SHP77 (cell line): ENCODE measurements around the gene ARRB1.
"Not testable (repeated sequence)": the region's sequence is repeated elsewhere in the genome, so short reads cannot be mapped to it uniquely, and the experiment has no call there.

Experiments
- DNase-seq, 2 experiments: peaks; one replicate each; lab custom pipeline; 2025; lab: John Stamatoyannopoulos, UW

The ARRB1 gene

GRCh38 chr11:75371949-75372876 lies 20.8 kb upstream of the ARRB1 start:
- DNase-seq, result peak; percentile 23 to 45

- no peak for DNase-seq
Measured at GRCh38 chr11:75369560-75370255, 18.2 kb upstream of the ARRB1 start.

- not testable (repeated sequence) for DNase-seq
Measured at GRCh38 chr11:75366826-75367225, 15.4 kb upstream of the ARRB1 start.

DNA sequence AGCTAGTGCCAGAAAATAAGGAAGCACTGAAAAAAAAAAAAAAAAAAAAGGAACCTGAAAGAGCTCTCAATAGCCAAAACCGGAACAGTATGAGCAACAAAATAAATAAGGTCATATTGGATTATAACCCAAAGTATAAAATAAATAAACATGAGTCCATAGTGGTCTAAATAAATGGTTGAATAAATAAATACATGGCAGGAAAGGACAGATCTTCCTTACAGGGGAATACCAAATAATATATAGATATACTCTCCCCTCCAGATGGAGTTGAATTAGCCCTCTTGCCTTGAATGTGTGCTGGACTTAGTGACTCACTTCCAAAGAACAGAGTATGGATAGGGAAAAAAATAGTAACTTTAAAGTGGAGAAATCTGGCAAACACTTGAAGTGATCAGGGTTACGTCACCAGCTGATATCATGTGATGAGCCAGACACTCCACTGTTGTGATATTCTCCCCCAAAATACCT lies 14.3 kb upstream of the ARRB1 start:
- DNase-seq, result no peak

DNA sequence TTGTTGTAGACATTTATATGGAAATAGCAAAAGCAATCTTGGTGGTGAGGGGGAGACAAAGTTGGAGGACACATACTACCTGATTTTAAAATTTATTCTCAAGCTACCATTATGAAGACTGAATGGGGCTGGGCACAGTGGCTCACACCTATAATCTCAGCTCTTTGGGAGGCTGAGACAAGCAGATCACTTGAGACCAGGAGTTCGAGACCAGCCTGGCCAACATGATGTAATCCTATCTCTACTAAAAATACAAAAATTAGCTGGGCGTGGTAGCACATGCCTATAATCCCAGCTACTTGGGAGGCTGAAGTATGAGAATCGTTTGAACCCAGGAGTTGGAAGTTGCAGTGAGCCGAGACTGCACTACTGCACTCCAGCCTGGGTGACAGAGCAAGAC lies 10.8 kb upstream of the ARRB1 start:
- DNase-seq, result not testable (repeated sequence)

GRCh38 chr11:75356613-75357012 lies 5.2 kb upstream of the ARRB1 start:
- no peak for DNase-seq

GRCh38 chr11:75355051-75355450 lies 3.6 kb upstream of the ARRB1 start:
- DNase-seq, result no peak

- no peak for DNase-seq
Measured at GRCh38 chr11:75352588-75353206, 1.2 kb upstream of the ARRB1 start.

- peak; percentile 41 to 78 for DNase-seq
Measured at GRCh38 chr11:75351791-75352587, 528 bp upstream of the ARRB1 start.

DNA sequence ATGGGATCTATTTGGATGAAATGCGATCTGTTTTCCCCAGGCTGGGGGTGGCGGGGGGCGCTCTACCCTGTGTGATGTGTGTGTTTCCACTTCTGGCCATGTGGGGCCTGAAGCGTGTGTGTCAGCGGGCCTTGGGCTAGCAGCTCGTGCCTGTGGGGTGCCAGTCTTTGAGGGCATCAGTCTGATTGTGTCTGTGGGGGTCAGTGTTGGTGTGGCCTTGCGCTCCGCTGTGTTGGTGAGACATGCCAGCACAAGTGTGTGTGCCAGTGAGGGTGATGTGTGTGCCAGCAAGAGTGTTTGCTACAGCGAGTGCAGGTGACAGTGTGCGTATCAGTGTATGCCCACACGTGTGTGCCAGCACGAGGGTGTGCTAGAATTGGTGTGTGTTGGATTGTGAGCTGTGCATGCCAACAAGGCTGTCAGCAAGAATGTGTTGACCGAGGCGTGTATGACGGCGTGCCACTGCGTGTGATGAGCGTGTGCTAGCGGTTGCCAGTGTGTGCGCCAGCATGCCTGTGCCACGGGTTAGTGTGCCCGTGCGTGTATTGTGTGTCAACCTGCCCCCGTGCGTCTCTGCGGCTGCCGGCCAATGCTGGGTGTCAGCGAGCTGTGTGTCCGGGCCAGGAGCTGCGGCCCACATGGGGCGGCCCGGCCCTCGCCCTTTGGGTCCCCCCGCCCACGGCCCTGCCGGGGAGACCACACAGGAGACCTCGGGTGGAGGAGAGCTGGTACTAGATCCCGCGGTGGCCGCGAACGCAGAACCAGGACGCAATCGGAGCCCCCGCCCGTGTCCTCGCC lies 519 bp downstream of the ARRB1 start:
- peak in 1 of 2 experiments; percentile 51 for DNase-seq

DNA sequence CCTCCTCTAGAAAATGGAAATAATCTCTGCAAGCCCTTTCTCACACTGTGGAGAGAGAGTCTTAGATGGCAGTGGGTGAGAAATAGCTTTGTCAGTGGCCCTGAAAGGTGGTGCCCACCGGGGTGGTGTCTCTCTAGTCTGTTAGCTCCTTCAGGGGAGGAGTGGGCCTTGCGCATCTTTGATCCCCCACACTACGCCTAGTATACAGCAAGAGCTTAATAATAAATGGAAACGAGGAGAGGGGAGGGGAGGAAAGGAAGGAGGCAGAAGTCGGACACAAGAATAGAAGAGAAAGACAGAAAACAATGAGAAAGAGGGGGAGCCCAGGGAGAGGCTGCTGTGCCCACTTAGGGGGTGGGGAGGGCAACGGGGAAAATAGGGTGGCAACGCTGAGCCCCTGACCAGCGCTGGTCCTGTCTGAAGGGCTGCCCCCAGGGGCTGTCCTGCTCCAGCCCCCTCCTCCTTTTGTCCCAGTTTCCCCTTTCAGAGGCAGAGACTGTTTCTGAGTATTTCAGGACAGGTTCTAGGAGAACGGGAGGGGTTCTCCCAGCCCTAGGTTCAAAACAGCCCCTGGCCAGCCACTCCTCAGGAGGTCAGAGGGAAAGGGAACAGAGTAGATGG lies 1.2 kb downstream of the ARRB1 start:
- DNase-seq, result no peak

GRCh38 chr11:75349521-75350116 lies 1.8 kb downstream of the ARRB1 start:
- no peak for DNase-seq

DNA sequence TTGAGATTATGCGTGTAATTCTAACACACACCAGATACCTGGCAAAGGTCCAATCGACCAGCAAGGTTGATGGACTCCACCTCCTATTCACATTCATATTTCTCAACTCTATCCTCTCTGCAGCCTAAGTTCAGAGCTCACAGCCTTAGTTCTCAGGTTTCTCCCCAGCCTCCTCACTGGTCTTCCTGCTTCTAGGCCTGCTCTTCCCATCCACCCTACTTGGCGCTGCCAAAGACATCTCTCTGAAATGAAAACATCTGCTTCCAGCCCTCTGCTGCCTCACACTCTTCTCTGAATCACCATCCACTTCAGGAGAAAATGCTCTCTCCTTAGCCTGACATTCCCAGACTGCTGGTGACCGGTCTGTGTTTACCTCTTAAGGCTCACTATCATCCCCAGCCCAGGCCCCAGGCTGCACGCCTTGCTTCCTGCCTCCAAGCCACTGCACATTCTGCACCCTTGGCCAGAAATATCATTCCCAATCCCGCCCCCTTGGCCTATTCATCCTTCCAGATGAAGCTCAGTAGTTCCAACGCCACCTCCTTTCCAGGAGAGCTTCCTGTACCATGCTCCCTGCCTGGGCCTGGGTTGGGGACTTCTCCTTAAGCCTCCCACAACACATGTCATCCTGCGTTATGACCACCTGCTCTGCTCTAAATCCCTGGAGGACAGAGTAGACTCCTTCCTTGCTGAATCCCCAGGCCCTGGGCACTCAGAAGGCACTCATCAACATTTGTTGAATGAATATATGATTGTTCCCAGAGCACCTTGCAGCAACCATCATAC lies 3.5 kb downstream of the ARRB1 start:
- DNase-seq, result peak; percentile 52 to 65

DNA sequence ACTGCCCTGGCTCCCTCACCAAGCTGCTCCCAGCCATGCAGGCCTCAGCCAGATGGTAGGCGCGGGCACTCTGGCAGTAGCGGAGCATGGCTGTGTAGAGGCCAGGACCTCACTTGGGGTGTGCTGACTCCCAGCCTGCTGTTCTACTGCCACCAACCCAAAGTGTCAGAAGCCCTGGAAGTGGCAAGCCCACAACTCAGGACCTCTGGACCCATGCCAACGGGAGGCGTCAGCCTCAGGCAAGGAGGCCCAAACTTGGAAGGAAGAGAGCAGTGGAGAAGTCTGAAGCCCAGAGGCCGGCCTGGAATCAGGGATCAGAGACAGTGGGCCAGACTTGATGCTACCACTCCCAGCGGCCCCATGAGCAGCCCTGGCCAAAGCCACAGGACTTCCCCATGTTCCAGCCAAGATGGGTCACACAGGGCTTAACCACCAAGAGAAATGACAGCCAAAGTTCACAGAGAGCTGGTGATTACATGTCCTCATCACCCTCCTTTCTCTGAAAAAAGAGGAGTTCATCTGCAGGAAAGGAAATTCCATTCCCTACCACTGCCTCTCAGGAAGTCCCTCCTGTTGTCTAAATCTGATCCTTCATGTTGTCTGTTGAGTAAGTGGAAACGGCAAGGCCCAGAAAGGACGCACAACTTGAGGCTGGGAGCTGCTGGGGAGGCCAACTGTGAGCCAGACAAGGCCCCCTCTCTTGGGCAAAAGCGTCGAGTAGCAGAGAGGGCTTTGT lies 4.4 kb downstream of the ARRB1 start:
- no peak for DNase-seq

- no peak for DNase-seq
Measured at GRCh38 chr11:75346296-75346695, 5.2 kb downstream of the ARRB1 start.

DNA sequence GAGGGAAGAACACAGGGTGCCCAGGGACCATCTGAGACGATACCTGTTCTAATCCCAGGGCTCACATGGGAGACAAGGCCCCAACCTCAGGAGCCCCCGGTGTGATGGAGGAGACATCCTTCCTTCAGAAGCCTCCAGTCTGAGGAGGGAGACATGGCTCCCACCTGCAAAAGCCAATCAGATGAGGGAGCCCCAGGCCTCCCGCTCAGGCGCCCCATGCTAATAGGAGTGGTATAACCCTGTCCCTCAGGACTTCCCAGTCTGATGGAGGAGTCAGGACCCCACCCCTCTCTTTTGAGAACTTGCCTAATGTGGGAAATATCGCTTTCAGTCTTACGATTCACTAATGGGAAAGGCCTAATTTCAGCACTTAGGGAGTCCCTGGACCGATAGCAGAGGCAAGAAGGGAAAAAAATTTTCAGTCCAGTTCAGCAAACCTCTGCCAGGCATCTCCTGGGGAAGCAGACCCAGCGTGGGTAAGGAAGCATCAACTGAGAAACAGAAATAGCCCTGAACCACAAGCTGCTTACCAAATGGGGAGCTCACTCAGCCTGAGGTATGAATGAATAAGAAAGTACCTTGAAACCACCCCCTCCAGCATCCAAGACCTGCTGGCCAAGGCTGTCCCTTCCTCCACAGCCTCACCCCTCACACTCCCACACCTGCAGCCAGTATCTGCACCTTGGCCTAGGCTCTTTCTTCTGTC lies 5.9 kb downstream of the ARRB1 start:
- DNase-seq, result no peak

GRCh38 chr11:75344761-75345454 lies 6.6 kb downstream of the ARRB1 start:
- peak; percentile 39 to 77 for DNase-seq
